ENCODE measurements around the gene CTCFL.

DNA sequence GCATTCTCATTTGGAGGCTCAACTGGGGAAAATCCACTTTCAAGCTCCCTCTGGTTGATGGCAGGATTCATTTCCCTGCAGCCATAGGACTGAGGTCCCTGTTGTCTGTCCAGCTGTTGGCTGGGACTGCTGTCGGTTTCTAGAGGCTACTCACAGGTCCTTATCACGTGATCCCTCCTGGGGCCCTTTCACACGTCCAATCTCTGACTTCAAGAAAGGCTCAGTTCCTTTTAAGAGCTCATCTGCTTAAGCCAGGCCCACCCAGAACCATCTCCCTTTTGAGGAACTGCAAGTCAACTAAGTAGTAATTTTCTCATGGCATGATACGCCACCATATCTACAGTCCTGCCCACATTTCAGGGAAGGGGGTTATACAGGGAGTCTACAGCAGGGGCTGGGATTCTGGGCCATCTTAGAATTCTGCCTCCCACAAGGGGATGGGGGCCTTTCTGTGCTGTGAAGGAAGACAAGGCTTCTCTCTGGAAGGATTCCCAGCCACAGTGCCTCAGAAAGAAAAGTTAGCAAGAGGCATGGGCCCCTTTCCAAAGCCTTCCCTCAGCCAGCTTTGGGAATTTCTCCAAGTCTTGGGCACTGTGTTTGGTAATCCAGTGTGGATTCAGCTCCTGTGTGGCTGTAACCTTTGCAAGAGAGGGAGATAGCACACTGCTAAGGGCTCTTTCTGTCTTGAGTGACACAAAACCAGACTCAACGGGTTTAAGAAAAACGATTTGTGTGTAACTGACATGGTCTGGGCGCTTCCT, 66.4 kb downstream of the CTCFL start:
- TF ChIP-seq, protein P1, sequence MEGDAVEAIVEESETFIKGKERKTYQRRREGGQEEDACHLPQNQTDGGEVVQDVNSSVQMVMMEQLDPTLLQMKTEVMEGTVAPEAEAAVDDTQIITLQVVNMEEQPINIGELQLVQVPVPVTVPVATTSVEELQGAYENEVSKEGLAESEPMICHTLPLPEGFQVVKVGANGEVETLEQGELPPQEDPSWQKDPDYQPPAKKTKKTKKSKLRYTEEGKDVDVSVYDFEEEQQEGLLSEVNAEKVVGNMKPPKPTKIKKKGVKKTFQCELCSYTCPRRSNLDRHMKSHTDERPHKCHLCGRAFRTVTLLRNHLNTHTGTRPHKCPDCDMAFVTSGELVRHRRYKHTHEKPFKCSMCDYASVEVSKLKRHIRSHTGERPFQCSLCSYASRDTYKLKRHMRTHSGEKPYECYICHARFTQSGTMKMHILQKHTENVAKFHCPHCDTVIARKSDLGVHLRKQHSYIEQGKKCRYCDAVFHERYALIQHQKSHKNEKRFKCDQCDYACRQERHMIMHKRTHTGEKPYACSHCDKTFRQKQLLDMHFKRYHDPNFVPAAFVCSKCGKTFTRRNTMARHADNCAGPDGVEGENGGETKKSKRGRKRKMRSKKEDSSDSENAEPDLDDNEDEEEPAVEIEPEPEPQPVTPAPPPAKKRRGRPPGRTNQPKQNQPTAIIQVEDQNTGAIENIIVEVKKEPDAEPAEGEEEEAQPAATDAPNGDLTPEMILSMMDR (IDR thresholded peaks at IDR 0.05), result no peak
- no peak for TF ChIP-seq POLR2A (IDR thresholded peaks at IDR 0.05)
